ENCODE results near the gene PPM1F. TPM values are rescaled to one million over a fixed set of nuclear protein-coding genes. Genes with fewer than 3 reads are reported as not detected.
"Not testable (repeated sequence)": the region's sequence is repeated elsewhere in the genome, so short reads cannot be mapped to it uniquely, and the experiment has no call there.

Gene PPM1F
- total and polyA plus RNA-seq, 2 donors (not counting 1 experiment from before 2014, with no cell fraction given): 18.1 to 30.0 TPM

DNA sequence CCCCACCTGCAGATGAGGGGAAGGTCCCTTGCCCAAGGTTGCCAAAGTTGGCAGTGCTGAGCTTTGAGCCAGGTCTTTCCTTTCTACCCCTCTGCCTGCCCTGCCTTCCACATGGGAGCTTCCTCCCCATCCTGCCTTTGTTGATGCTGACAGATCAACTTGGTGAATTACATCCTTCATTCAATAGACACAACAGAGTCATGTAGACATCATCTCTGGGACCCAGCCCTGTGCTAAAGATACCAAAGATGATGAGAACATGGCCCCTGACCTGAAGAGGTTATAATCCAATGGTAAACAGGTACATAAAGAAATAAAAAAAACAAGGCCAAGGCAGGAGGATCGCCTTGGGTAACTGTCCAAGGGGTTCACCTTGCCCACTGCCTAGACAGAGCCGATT is 42.8 kb downstream of the PPM1F start:
- 100% methylated on average over 2 of the region's 2 CpGs for WGBS (ENCODE audit: insufficient coverage)
- ChIA-PET CTCF (no interaction called here), POLR2A (no interaction called here)
- intact Hi-C loops (cut with micrococcal nuclease): no loop called here
- no peak for DNase-seq
- H3K9me3 Mint-ChIP-seq (ENCODE audit: insufficient read depth): no peaks in the 10 kb centered on the region
- no peak overlapping the region for H3K4me2 ChIP-seq (replicated peaks; ENCODE audit: low read depth, low read length, poor library complexity, severe bottlenecking)
- H3K27ac ChIP-seq (ENCODE audit: low read length in 2 of 2): no peak overlapping the region
- H3K9ac ChIP-seq (ENCODE audit: low read length): no peak overlapping the region
- no peak overlapping the region for H3K27ac Mint-ChIP-seq
- no peak overlapping the region for H3K4me3 Mint-ChIP-seq
- TF ChIP-seq, protein P1, sequence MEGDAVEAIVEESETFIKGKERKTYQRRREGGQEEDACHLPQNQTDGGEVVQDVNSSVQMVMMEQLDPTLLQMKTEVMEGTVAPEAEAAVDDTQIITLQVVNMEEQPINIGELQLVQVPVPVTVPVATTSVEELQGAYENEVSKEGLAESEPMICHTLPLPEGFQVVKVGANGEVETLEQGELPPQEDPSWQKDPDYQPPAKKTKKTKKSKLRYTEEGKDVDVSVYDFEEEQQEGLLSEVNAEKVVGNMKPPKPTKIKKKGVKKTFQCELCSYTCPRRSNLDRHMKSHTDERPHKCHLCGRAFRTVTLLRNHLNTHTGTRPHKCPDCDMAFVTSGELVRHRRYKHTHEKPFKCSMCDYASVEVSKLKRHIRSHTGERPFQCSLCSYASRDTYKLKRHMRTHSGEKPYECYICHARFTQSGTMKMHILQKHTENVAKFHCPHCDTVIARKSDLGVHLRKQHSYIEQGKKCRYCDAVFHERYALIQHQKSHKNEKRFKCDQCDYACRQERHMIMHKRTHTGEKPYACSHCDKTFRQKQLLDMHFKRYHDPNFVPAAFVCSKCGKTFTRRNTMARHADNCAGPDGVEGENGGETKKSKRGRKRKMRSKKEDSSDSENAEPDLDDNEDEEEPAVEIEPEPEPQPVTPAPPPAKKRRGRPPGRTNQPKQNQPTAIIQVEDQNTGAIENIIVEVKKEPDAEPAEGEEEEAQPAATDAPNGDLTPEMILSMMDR (IDR thresholded peaks at IDR 0.05): no peak
- no peak for TF ChIP-seq EZH2 (IDR thresholded peaks at IDR 0.05; ENCODE audit: borderline replicate concordance, insufficient read depth, low read depth, low read length, poor library complexity, severe bottlenecking)
- H3K27me3 ChIP-seq (replicated peaks in 1 of 4; ENCODE audit: control extremely low read depth in 1 of 4, control insufficient read depth in 3 of 4, insufficient read depth in 4 of 4, low read length in 3 of 4): no peaks in the 10 kb centered on the region
- no peaks in the 10 kb centered on the region for H3K4me1 ChIP-seq (ENCODE audit: control insufficient read depth in 2 of 2, insufficient read depth in 2 of 2, low read length in 2 of 2)
- no peaks in the 10 kb centered on the region for H3K36me3 ChIP-seq (replicated peaks in 1 of 2; ENCODE audit: control extremely low read depth in 1 of 2, control insufficient read depth in 1 of 2, extremely low read depth in 1 of 2, insufficient read depth in 2 of 2, low read length in 1 of 2)
- H4K20me1 ChIP-seq (ENCODE audit: control insufficient read depth, insufficient read depth, low read length, poor library complexity, severe bottlenecking): no peaks in the 10 kb centered on the region
- H2AFZ ChIP-seq (ENCODE audit: insufficient read depth, low read depth, low read length, poor library complexity, severe bottlenecking): no peak overlapping the region
- H3K4me3 ChIP-seq (ENCODE audit: control extremely low read depth in 1 of 5, extremely low read depth in 1 of 5, insufficient read depth in 1 of 5, low read depth in 2 of 5, low read length in 4 of 5): no peak overlapping the region
- H3K79me2 ChIP-seq (ENCODE audit: control insufficient read depth, insufficient read depth, low read length): no peaks in the 10 kb centered on the region
- ATAC-seq (ENCODE audit: low read depth): no peak
- peaks cover 2% of the 10 kb centered on the region for H3K4me1 Mint-ChIP-seq
- no peaks in the 10 kb centered on the region for H3K9me3 ChIP-seq (ENCODE audit: control extremely low read depth in 1 of 3, control insufficient read depth in 2 of 3, insufficient read depth in 1 of 3, low read length in 2 of 3)
- no peaks in the 10 kb centered on the region for H3K27me3 Mint-ChIP-seq

DNA sequence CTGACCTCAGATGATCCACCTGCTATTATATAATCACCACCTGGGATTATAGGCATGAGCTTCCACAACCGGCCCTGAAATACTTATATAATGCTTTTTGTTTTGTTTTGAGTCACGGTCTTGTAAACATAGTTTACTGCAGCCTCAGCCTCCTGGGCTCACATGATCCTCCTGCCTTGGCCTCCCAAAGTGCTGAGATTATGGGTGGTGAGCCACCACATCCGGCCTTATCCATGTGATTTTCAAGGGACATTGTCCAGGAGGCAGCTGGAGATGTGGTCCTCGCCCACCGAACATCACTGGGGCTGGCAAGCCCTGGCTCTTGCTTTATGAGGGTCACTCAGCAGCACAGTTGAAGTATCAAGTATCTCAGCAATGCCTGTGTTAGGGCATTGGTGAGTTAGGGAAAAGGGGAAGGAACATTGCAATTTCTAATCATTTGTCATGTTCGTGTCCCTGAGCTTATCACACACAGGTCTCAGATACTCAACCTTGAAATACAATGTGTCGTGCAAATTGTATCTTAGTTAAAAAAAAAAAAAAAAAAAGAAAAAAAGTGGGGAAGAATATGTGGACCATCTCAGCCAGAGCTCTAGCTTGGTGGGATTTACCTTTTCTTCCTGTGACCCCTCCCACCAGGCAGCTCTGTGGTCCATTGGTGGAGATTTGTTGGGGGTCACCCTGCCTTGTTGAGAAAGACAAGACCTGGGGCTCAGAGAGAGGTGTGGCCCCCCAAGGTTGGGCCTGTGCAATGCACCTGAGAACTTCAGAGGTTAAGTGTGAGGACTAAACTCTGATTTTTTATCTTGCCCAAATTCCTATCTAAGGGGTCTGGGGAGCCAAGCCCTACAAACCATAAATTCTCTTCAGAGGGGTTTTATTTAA is 44.8 kb downstream of the PPM1F start:
- no peaks in the 10 kb centered on the region for H3K36me3 ChIP-seq (replicated peaks in 1 of 2; ENCODE audit: control extremely low read depth in 1 of 2, control insufficient read depth in 1 of 2, extremely low read depth in 1 of 2, insufficient read depth in 2 of 2, low read length in 1 of 2)
- DNase-seq (no peak), ATAC-seq (ENCODE audit: low read depth) (no peak)
- H3K4me1 ChIP-seq (ENCODE audit: control insufficient read depth in 2 of 2, insufficient read depth in 2 of 2, low read length in 2 of 2): no peaks in the 10 kb centered on the region
- no peak overlapping the region for H3K4me2 ChIP-seq (replicated peaks; ENCODE audit: low read depth, low read length, poor library complexity, severe bottlenecking)
- H3K27me3 ChIP-seq (replicated peaks in 1 of 4; ENCODE audit: control extremely low read depth in 1 of 4, control insufficient read depth in 3 of 4, insufficient read depth in 4 of 4, low read length in 3 of 4): no peaks in the 10 kb centered on the region
- no peaks in the 10 kb centered on the region for H4K20me1 ChIP-seq (ENCODE audit: control insufficient read depth, insufficient read depth, low read length, poor library complexity, severe bottlenecking)
- TF ChIP-seq EZH2 (IDR thresholded peaks at IDR 0.05; ENCODE audit: borderline replicate concordance, insufficient read depth, low read depth, low read length, poor library complexity, severe bottlenecking): no peak
- TF ChIP-seq, protein P1 (IDR thresholded peaks at IDR 0.05): no peak
- H3K4me3 ChIP-seq (ENCODE audit: control extremely low read depth in 1 of 5, extremely low read depth in 1 of 5, insufficient read depth in 1 of 5, low read depth in 2 of 5, low read length in 4 of 5): no peak overlapping the region
- CTCF ChIA-PET: interaction anchor here (0.9 kb wide), 1 partner anchor 29 kb away, joined by 3 read pairs; no protein-coding TSS in a partner anchor
- H2AFZ ChIP-seq (ENCODE audit: insufficient read depth, low read depth, low read length, poor library complexity, severe bottlenecking): no peak overlapping the region
- Mint-ChIP-seq H3K4me1 (peaks cover 2% of the 10 kb centered on the region), H3K27ac (no peak overlapping the region), H3K9me3 (ENCODE audit: insufficient read depth) (no peaks in the 10 kb centered on the region), H3K4me3 (no peak overlapping the region), H3K27me3 (no peaks in the 10 kb centered on the region)
- H3K9ac ChIP-seq (ENCODE audit: low read length): no peak overlapping the region
- H3K27ac ChIP-seq (ENCODE audit: low read length in 2 of 2): no peak overlapping the region
- 94% methylated on average over 4 of the region's 7 CpGs for WGBS (ENCODE audit: insufficient coverage)
- H3K79me2 ChIP-seq (ENCODE audit: control insufficient read depth, insufficient read depth, low read length): no peaks in the 10 kb centered on the region
- intact Hi-C loops (cut with micrococcal nuclease): no loop called here
- POLR2A ChIA-PET: no interaction called here
- H3K9me3 ChIP-seq (ENCODE audit: control extremely low read depth in 1 of 3, control insufficient read depth in 2 of 3, insufficient read depth in 1 of 3, low read length in 2 of 3): no peaks in the 10 kb centered on the region

DNA sequence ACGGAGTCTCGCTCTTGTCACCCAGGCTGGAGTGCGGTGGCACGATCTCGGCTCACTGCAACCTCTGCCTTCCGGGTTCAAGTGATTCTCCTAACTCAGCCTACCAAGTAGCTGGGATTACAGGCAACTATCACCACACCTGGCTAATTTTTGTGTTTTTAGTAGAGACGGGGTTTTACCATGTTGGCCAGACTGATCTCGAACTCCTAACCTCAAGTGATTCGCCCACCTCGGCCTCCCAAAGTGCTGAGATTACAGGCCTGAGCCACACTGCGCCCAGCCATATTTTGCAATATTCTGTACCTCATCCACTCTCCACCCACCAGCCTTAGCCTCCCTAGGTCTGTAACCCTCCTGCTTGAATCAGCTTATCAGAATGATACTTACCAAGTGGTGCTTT is 47.4 kb downstream of the PPM1F start:
- H3K4me1 ChIP-seq (ENCODE audit: control insufficient read depth in 2 of 2, insufficient read depth in 2 of 2, low read length in 2 of 2); H3K27ac Mint-ChIP-seq; ATAC-seq (ENCODE audit: low read depth); H3K27me3 Mint-ChIP-seq; H2AFZ ChIP-seq (ENCODE audit: insufficient read depth, low read depth, low read length, poor library complexity, severe bottlenecking); H3K4me2 ChIP-seq (replicated peaks; ENCODE audit: low read depth, low read length, poor library complexity, severe bottlenecking); H3K27ac ChIP-seq (ENCODE audit: low read length in 2 of 2); H3K27me3 ChIP-seq (replicated peaks in 1 of 4; ENCODE audit: control extremely low read depth in 1 of 4, control insufficient read depth in 3 of 4, insufficient read depth in 4 of 4, low read length in 3 of 4); DNase-seq; POLR2A ChIA-PET; H3K4me3 ChIP-seq (ENCODE audit: control extremely low read depth in 1 of 5, extremely low read depth in 1 of 5, insufficient read depth in 1 of 5, low read depth in 2 of 5, low read length in 4 of 5); intact Hi-C loops (cut with micrococcal nuclease); H3K36me3 ChIP-seq (replicated peaks in 1 of 2; ENCODE audit: control extremely low read depth in 1 of 2, control insufficient read depth in 1 of 2, extremely low read depth in 1 of 2, insufficient read depth in 2 of 2, low read length in 1 of 2); H3K4me1 Mint-ChIP-seq; H3K79me2 ChIP-seq (ENCODE audit: control insufficient read depth, insufficient read depth, low read length); H4K20me1 ChIP-seq (ENCODE audit: control insufficient read depth, insufficient read depth, low read length, poor library complexity, severe bottlenecking); H3K9me3 Mint-ChIP-seq (ENCODE audit: insufficient read depth); H3K4me3 Mint-ChIP-seq; H3K9me3 ChIP-seq (ENCODE audit: control extremely low read depth in 1 of 3, control insufficient read depth in 2 of 3, insufficient read depth in 1 of 3, low read length in 2 of 3); H3K9ac ChIP-seq (ENCODE audit: low read length): not testable (repeated sequence)
- CTCF ChIA-PET: interaction anchor here (1.1 kb wide), 1 partner anchor 67 kb away, joined by 5 read pairs; no protein-coding TSS in a partner anchor
- 94% methylated on average over 3 of the region's 11 CpGs for WGBS (ENCODE audit: insufficient coverage)

Measured in B cell (primary cell).